ENCODE data around the gene PSAP.

DNA sequence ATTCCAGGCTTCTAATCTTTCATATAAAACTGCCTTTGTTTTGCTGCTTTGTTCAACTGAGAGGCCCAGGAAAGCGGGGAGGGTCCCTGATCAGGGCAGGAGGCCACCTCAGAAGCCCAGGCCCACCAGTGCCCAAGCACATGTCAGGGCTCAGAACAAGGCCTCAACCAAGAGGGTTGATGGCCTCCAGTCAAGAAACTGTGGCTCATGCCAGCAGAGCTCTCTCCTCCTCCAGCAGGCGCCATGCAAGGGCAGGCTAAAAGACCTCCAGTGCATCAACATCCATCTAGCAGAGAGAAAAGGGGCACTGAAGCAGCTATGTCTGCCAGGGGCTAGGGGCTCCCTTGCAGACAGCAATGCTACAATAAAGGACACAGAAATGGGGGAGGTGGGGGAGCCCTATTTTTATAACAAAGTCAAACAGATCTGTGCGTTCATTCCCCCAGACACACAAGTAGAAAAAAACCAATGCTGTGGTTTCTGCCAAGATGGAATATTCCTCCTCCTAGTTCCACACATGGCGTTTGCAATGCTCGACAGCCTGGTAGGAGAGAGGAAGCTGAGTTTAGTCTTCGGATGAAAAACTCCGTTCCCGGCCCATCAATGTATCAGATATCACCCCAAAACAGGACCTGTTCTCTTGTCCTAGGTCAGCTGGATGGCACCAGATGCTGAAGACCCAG, 34.0 kb downstream of the PSAP start:
- TF ChIP-seq CTCF (IDR thresholded peaks at IDR 0.05) (no peak), POLR2A (IDR thresholded peaks at IDR 0.05) (no peak)

All from body of pancreas (tissue), 4 donors.